ENCODE measurements around the gene RGS7.

GRCh38 chr1:241271427-241271826 is 85.6 kb downstream of the RGS7 start:
- no peak for TF ChIP-seq CTCF (IDR thresholded peaks at IDR 0.05)
- TF ChIP-seq POLR2A (IDR thresholded peaks at IDR 0.05), result no peak

Measured in Peyer's patch (tissue), 4 donors.